AG10803 (cell line): ENCODE results near the gene ACTC1.

ENCODE experiments used
- DNase-seq: peaks from one replicate; pipeline ENCODE4 v3.0.0; 2010; ENCODE audit warnings: low read depth
- H3K4me3 ChIP-seq: 2 replicates; pipeline ENCODE4 v1.5.1; 2011; ENCODE audit warnings: mild to moderate bottlenecking, low read length, control low read depth
- TF ChIP-seq, protein P1 (sequence below): conservative IDR thresholded peaks from 2 replicates; pipeline ENCODE4 v1.5.1; 2011; ENCODE audit warnings: mild to moderate bottlenecking, low read length, control low read depth, inconsistent platforms

The ACTC1 gene

DNA sequence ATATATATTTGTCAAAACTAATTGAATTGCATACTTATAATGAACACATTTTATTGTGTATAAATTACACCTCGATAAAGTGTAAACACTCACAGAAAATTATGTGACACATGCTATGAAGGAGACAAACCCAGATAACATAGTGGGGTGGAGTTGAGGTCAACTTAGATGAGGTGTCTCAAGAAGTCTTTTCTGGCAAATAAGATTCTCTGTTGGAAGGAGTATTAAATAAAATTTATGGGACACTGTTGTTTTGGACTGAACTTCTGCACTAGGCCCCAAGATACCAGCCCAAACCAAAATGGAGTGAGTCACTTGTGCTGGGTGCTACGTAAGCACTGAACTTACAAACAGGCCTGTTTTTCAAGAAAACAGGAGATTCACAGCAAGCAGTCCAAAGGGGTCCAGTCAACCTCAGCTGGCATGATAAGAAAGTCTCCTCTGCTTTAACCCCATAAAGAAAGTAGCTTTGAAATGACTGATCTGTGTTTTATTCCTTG is 18.7 kb downstream of the ACTC1 start:
- DNase-seq: peak; percentile 11
- H3K4me3 ChIP-seq: no peak overlapping the region
- TF ChIP-seq, protein P1, sequence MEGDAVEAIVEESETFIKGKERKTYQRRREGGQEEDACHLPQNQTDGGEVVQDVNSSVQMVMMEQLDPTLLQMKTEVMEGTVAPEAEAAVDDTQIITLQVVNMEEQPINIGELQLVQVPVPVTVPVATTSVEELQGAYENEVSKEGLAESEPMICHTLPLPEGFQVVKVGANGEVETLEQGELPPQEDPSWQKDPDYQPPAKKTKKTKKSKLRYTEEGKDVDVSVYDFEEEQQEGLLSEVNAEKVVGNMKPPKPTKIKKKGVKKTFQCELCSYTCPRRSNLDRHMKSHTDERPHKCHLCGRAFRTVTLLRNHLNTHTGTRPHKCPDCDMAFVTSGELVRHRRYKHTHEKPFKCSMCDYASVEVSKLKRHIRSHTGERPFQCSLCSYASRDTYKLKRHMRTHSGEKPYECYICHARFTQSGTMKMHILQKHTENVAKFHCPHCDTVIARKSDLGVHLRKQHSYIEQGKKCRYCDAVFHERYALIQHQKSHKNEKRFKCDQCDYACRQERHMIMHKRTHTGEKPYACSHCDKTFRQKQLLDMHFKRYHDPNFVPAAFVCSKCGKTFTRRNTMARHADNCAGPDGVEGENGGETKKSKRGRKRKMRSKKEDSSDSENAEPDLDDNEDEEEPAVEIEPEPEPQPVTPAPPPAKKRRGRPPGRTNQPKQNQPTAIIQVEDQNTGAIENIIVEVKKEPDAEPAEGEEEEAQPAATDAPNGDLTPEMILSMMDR: no peak

DNA sequence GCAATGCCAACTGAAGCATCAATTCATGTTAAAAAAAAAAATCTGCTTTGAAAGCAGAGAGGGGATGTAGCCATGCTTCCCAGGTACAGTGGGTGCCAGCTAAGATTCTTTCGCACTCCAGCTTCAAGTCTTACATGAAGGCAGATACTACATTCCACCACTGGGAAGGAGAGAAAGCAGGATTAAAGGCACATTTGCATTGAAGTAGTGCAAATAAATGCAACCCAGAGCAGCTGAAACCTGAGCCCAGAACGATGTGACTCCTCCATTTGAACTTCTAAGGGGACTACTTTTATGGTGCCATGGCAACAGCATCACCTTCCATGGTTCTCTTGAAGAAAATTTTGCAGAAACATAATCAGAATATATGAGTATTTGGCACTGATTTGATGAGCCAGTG is 21.4 kb downstream of the ACTC1 start:
- no peak for DNase-seq
- H3K4me3 ChIP-seq: no peak overlapping the region
- TF ChIP-seq, protein P1: no peak

DNA sequence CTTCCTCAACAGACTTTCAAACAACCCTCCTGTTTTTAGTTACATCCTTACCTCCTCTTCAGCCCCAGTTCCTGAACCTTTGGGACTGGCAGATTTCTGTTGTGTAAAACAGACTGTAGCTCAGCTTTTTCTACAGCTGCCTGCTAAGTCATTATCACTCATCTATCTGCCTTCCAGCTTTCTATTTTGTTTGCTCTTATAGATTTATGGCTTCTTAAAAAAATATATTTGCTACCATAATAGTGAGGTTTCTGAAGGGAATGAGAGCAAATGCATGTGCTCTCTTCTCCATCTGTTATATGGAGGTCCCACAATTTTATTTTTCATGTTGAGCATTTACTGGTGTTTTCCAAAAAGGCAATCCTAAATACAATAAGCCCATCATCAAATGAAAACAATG is 22.3 kb downstream of the ACTC1 start:
- H3K4me3 ChIP-seq: no peak overlapping the region
- TF ChIP-seq, protein P1: no peak
- no peak for DNase-seq

DNA sequence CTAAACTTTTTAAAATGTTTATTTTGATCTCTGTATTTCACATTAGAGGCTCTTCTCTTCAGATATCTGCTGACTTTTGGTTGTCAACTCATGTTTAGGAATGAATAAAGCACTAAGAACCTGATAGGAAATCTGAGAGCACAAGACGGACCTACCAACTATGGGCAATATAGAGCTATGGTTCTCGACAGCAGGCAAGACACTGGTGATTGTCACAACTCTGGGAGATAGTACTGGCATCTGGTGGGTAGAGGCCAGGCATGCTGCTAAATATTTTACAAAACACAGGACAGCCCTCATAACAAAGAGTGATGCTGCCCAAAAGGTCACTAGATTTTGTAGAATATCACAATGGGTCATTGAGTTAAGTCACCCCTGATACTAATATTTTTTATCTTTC is 23.0 kb downstream of the ACTC1 start:
- DNase-seq: no peak
- H3K4me3 ChIP-seq: no peak overlapping the region
- TF ChIP-seq, protein P1: no peak

DNA sequence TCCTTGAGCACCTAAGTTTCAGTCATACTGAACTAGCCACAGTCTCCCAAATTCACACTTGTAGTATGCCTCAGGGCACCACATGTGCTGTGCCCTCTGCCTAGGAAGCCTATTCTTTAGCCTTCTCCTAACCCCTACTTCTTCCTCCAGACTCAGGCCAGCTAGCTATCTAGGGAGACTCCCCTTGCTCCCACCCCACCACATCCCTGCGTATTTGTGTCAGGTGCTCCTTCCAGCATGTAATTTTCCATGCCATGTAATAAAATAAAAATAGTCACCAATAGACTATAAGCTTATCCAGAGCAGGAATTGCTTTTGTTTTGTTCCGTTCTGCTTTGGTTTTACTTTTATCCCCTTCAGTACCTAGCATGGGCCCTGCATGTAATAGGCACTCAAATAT is 25.6 kb downstream of the ACTC1 start:
- H3K4me3 ChIP-seq: no peak overlapping the region
- TF ChIP-seq, protein P1: no peak
- DNase-seq: no peak

DNA sequence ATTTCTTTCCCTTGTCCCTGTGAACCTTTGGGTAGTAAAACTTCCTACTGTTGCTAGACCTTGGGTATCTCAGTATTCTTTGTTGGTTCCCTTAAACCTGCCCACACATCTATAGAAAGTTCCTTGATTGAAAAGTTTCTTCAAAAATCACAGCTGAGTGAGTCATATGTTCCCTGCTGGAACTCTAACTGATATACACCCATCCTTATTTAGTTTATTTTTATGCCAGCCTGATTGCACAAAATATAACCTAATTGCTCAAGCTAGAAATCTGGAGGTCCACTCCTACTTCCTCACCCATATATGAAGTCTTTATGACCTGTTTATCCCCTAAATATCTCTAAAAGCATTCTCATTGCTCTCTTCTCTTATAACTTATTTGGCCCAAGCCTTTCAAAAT is 26.8 kb downstream of the ACTC1 start:
- peak; percentile 5 for DNase-seq
- TF ChIP-seq, protein P1: no peak
- H3K4me3 ChIP-seq: no peak overlapping the region

DNA sequence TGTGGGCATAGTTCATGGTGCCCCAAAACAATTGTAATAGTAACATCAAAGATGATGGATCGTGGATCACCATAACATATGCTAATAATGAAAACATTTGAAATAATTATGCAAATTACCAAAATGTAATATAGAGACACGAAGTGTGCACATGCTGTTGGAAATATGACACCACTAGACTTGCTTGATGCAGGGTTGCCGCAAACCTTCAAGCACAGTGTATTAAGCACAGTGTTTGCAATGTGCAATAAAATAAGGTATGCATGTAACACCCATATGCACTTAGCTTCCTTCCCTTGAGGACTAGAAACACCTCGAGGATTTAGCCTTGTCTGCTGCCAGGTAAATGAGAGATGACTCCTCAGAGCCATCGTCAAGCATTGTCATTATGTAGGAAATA is 29.6 kb downstream of the ACTC1 start:
- H3K4me3 ChIP-seq: no peak overlapping the region
- DNase-seq: no peak
- TF ChIP-seq, protein P1: no peak
